HG03460 (cell line): ENCODE data around the gene C6orf62.
"Not testable (repeated sequence)": the region's sequence is repeated elsewhere in the genome, so short reads cannot be mapped to it uniquely, and the experiment has no call there.

Source experiments
- ATAC-seq: cut with Tn5 transposase; IDR thresholded peaks from one replicate; pipeline ENCODE4 v1.9.1; 2021; ENCODE audit not compliant: unreplicated experiment

C6orf62 gene

GRCh38 chr6:24702720-24703282 lies 16.2 kb downstream of the C6orf62 start:
- no peak for ATAC-seq

- ATAC-seq: no peak
Observed at GRCh38 chr6:24699521-24700359, 19.2 kb downstream of the C6orf62 start.

- no peak for ATAC-seq
Observed at GRCh38 chr6:24696097-24696496, 22.9 kb downstream of the C6orf62 start.

- ATAC-seq: peak; percentile 47
Observed at GRCh38 chr6:24695635-24696034, 23.3 kb downstream of the C6orf62 start.

GRCh38 chr6:24694198-24694597 lies 24.8 kb downstream of the C6orf62 start:
- ATAC-seq: no peak

GRCh38 chr6:24692848-24693592 lies 25.9 kb downstream of the C6orf62 start:
- ATAC-seq: no peak

- no peak for ATAC-seq
Observed at GRCh38 chr6:24692415-24692814, 26.5 kb downstream of the C6orf62 start.

GRCh38 chr6:24692003-24692402 lies 27.0 kb downstream of the C6orf62 start:
- ATAC-seq: no peak

GRCh38 chr6:24691550-24691949 lies 27.4 kb downstream of the C6orf62 start:
- ATAC-seq: no peak

GRCh38 chr6:24690593-24690992 lies 28.4 kb downstream of the C6orf62 start:
- no peak for ATAC-seq

- ATAC-seq: no peak
Observed at GRCh38 chr6:24689964-24690363, 29.0 kb downstream of the C6orf62 start.

- ATAC-seq: no peak
Observed at GRCh38 chr6:24686946-24687345, 32.0 kb downstream of the C6orf62 start.

GRCh38 chr6:24686408-24686807 lies 32.5 kb downstream of the C6orf62 start:
- no peak for ATAC-seq

- ATAC-seq: no peak
Observed at GRCh38 chr6:24683297-24684296, 35.4 kb downstream of the C6orf62 start.

- no peak for ATAC-seq
Observed at GRCh38 chr6:24680582-24680981, 38.4 kb downstream of the C6orf62 start.

- not testable (repeated sequence) for ATAC-seq
Observed at GRCh38 chr6:24678792-24679352, 40.1 kb downstream of the C6orf62 start.

- ATAC-seq: no peak
Observed at GRCh38 chr6:24673625-24674024, 45.3 kb downstream of the C6orf62 start.

GRCh38 chr6:24672620-24673182 lies 46.3 kb downstream of the C6orf62 start:
- ATAC-seq: no peak

GRCh38 chr6:24671077-24671476 lies 47.9 kb downstream of the C6orf62 start:
- ATAC-seq: not testable (repeated sequence)

GRCh38 chr6:24670492-24670891 lies 48.5 kb downstream of the C6orf62 start:
- not testable (repeated sequence) for ATAC-seq
